ENCODE measurements around the gene MOCS1.

- TF ChIP-seq CTCF (IDR thresholded peaks at IDR 0.05; ENCODE audit: low read depth, low read length, missing input control) = no peak
- TF ChIP-seq ZBTB33 (IDR thresholded peaks at IDR 0.05) = no peak
- TF ChIP-seq, protein P1, sequence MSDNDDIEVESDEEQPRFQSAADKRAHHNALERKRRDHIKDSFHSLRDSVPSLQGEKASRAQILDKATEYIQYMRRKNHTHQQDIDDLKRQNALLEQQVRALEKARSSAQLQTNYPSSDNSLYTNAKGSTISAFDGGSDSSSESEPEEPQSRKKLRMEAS (IDR thresholded peaks at IDR 0.05) = no peak
- no peak for TF ChIP-seq YY1 (IDR thresholded peaks at IDR 0.05)
- no peak for TF ChIP-seq SP1 (IDR thresholded peaks at IDR 0.05)
- no peak for TF ChIP-seq GABPA (IDR thresholded peaks at IDR 0.05 in 1 of 2, conservative IDR thresholded peaks at IDR 0.05 in 1 of 2)
- no peak for TF ChIP-seq RAD21 (IDR thresholded peaks at IDR 0.05)
- no peak for TF ChIP-seq ATF3 (IDR thresholded peaks at IDR 0.05)
- no peak for TF ChIP-seq FOXA1 (IDR thresholded peaks at IDR 0.05)
- TF ChIP-seq NR2F2 (IDR thresholded peaks at IDR 0.05) = no peak
- no peak for TF ChIP-seq REST (IDR thresholded peaks at IDR 0.05)
- no peak for TF ChIP-seq TAF1 (conservative IDR thresholded peaks at IDR 0.05)
- TF ChIP-seq JUND (IDR thresholded peaks at IDR 0.05) = no peak
- TF ChIP-seq EGR1 (IDR thresholded peaks at IDR 0.05; ENCODE audit: low read depth in 2 of 2) = no peak
These were observed 562 bp downstream of the MOCS1 start for GRCh38 chr6:39933669-39934130.

All from liver (tissue), 3 donors.